Neural progenitor cell (in vitro differentiated cells): ENCODE data around the gene FBXL14. TPM values are rescaled to one million over a fixed set of nuclear protein-coding genes. Genes with fewer than 3 reads are reported as not detected.
A peak's percentile ranks its signal among the peaks of the same experiment; 100 is the strongest.

Source experiments
- DNase-seq: peaks from one replicate; pipeline ENCODE4 v3.0.0-alpha.2; 2016; ENCODE audit warnings: low spot score
- H2AFZ ChIP-seq: fragments of 200-600 bp; sonication (generic); replicated peaks from 2 replicates; pipeline ENCODE4 v1.6.1; 2016; ENCODE audit warnings: antibody characterized with exemption
- H3F3A ChIP-seq: fragments of 200-600 bp; sonication (generic); 2 replicates; pipeline ENCODE4 v1.6.1; 2016; ENCODE audit warnings: antibody characterized with exemption, low read depth
- H3K27ac ChIP-seq: fragments of 200-600 bp; sonication (generic); 2 replicates; pipeline ENCODE4 v1.5.1; 2016; ENCODE audit warnings: mild to moderate bottlenecking
- H3K27me3 ChIP-seq: fragments of 200-600 bp; sonication (generic); 2 replicates; pipeline ENCODE4 v1.6.1; 2016; ENCODE audit warnings: mild to moderate bottlenecking, moderate library complexity
- H3K36me3 ChIP-seq: fragments of 200-600 bp; sonication (generic); 2 replicates; pipeline ENCODE4 v1.5.1; 2016
- H3K4me1 ChIP-seq: fragments of 200-600 bp; sonication (generic); 2 replicates; pipeline ENCODE4 v1.6.1; 2016; ENCODE audit warnings: mixed run types
- H3K4me2 ChIP-seq: fragments of 200-600 bp; sonication (generic); 2 replicates; pipeline ENCODE4 v1.6.1; 2016
- H3K4me3 ChIP-seq: fragments of 200-600 bp; sonication (generic); 2 replicates; pipeline ENCODE4 v1.5.1; 2016
- H3K79me2 ChIP-seq: fragments of 200-600 bp; sonication (generic); 2 replicates; pipeline ENCODE4 v1.6.1; 2016; ENCODE audit warnings: low read depth
- H3K9ac ChIP-seq: fragments of 200-600 bp; sonication (generic); 2 replicates; pipeline ENCODE4 v1.6.1; 2016
- H3K9me3 ChIP-seq: fragments of 200-600 bp; sonication (generic); 2 replicates; pipeline ENCODE4 v1.5.1; 2016; ENCODE audit warnings: low read depth
- H4K20me1 ChIP-seq: fragments of 200-600 bp; sonication (generic); 2 replicates; pipeline ENCODE4 v1.6.1; 2016; ENCODE audit warnings: low read depth
- H3K27ac Mint-ChIP-seq: 3 replicates; pipeline ENCODE4 v1.8.0; 2021; ENCODE audit warnings: mixed read lengths
- H3K27me3 Mint-ChIP-seq: 2 replicates; pipeline ENCODE4 v1.8.0; 2022; ENCODE audit warnings: low read depth, mild to moderate bottlenecking, inconsistent platforms, moderate library complexity, mixed read lengths; ENCODE audit not compliant: insufficient read depth
- H3K36me3 Mint-ChIP-seq: 3 replicates; pipeline ENCODE4 v1.8.0; 2021; ENCODE audit warnings: mixed read lengths
- H3K4me1 Mint-ChIP-seq: 3 replicates; pipeline ENCODE4 v1.8.0; 2021; ENCODE audit warnings: mixed read lengths
- H3K4me3 Mint-ChIP-seq: 3 replicates; pipeline ENCODE4 v1.8.0; 2021; ENCODE audit warnings: mild to moderate bottlenecking, moderate library complexity, mixed read lengths
- H3K9me3 Mint-ChIP-seq: 3 replicates; pipeline ENCODE4 v1.8.0; 2020; ENCODE audit warnings: mixed read lengths
- EZH2 ChIP-seq: fragments of 200-600 bp; sonication (generic); IDR thresholded peaks from 2 replicates; pipeline ENCODE4 v1.6.1; 2017; ENCODE audit warnings: antibody characterized with exemption, mild to moderate bottlenecking, moderate library complexity
- EZH2phosphoT487 ChIP-seq: fragments of 200-600 bp; sonication (generic); IDR thresholded peaks from 2 replicates; pipeline ENCODE4 v1.6.1; 2017; ENCODE audit warnings: antibody characterized with exemption
- total RNA-seq: library from RNA; depleted of rRNA; stranded (reverse); fragments of >200 nt; gene quantifications from 2 replicates; pipeline ENCODE4 v1.2.3, GENCODE V29; 2015; ENCODE audit warnings: low replicate concordance
- TF ChIP-seq, protein P1 (sequence below): fragments of 200-600 bp; sonication (generic); IDR thresholded peaks from 2 replicates; pipeline ENCODE4 v1.5.1; 2017; ENCODE audit warnings: antibody characterized with exemption, mild to moderate bottlenecking

The FBXL14 gene
- total RNA-seq, 1 donor from 2014 or later = 27.3 TPM

DNA sequence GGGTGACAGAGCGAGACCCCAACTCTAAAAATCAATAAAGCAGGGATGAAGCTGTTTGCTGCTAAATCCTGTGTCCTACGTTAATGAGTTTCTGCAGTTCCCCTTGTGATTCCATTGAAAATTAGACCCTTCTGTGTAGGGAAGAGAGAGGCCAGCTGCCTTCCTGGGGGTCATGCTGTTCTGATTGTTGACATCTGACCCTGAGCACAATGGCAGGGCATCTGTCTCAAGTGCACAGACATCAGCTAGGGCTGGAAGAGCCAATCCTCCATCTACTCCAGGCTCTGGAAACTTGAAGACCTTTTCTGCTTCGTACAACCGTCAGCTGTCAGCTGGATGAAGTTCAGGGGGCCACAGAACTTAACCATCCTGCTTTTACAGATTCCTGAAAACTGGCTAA, 10.1 kb downstream of the FBXL14 start:
- no peak overlapping the region for H3K27ac Mint-ChIP-seq
- H3K9me3 Mint-ChIP-seq = no peaks in the 10 kb centered on the region
- no peak overlapping the region for H3K27ac ChIP-seq
- H3K9me3 ChIP-seq = no peaks in the 10 kb centered on the region
- peaks cover 71% of the 10 kb centered on the region for H3F3A ChIP-seq
- no peak overlapping the region for H3K4me3 ChIP-seq
- peaks cover 73% of the 10 kb centered on the region for H3K79me2 ChIP-seq
- peaks cover 2% of the 10 kb centered on the region for H3K36me3 Mint-ChIP-seq
- peak overlapping the region; percentile 29 for H3K4me2 ChIP-seq
- no peaks in the 10 kb centered on the region for H3K36me3 ChIP-seq
- peak overlapping the region; percentile 68 for H3K4me3 Mint-ChIP-seq
- H2AFZ ChIP-seq = no peak overlapping the region
- H4K20me1 ChIP-seq = peaks cover 58% of the 10 kb centered on the region
- H3K4me1 ChIP-seq = peaks cover 84% of the 10 kb centered on the region
- no peaks in the 10 kb centered on the region for H3K27me3 ChIP-seq
- peak; percentile 53 for DNase-seq
- H3K9ac ChIP-seq = no peak overlapping the region
- TF ChIP-seq, protein P1, sequence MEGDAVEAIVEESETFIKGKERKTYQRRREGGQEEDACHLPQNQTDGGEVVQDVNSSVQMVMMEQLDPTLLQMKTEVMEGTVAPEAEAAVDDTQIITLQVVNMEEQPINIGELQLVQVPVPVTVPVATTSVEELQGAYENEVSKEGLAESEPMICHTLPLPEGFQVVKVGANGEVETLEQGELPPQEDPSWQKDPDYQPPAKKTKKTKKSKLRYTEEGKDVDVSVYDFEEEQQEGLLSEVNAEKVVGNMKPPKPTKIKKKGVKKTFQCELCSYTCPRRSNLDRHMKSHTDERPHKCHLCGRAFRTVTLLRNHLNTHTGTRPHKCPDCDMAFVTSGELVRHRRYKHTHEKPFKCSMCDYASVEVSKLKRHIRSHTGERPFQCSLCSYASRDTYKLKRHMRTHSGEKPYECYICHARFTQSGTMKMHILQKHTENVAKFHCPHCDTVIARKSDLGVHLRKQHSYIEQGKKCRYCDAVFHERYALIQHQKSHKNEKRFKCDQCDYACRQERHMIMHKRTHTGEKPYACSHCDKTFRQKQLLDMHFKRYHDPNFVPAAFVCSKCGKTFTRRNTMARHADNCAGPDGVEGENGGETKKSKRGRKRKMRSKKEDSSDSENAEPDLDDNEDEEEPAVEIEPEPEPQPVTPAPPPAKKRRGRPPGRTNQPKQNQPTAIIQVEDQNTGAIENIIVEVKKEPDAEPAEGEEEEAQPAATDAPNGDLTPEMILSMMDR = no peak
- no peak for TF ChIP-seq EZH2phosphoT487
- no peak for TF ChIP-seq EZH2
- H3K4me1 Mint-ChIP-seq = peaks cover 84% of the 10 kb centered on the region
- peaks cover 6% of the 10 kb centered on the region for H3K27me3 Mint-ChIP-seq

DNA sequence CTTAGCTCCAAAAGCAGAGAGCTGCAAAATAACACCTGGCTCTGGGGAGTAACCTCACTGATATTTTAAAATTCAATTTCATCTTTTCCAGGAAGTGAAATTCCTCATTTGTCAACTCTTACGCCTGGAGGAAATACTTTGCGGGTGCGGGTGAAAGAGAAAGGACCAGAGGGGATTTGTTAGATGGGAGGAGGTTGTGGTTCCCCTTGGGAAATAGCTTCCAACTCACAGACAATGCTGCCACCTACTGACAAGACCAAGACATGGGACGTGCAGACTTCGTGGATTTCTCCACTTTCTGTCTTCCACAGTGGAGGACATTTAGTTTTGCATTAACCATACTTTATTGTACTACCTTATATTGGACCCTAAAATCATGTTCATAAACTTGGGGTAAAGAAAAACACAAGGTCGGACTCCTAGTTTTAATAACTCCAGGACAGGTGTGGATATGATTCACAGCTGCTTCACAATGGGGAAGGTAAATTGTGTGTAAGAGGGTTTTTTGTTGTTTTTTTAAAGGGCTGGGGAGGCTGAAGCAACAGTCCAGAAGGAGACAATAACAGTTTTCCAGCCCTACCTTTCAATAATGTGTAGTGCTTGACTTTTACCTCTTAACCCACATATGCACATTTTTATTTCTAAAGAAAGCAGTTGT, 10.8 kb downstream of the FBXL14 start:
- Mint-ChIP-seq H3K27me3 (peaks cover 6% of the 10 kb centered on the region), H3K36me3 (peaks cover 2% of the 10 kb centered on the region), H3K4me1 (peaks cover 88% of the 10 kb centered on the region), H3K4me3 (peak overlapping the region; percentile 39), H3K27ac (no peak overlapping the region), H3K9me3 (no peaks in the 10 kb centered on the region)
- Histone ChIP-seq H3K4me2 (peak overlapping the region; percentile 75), H3K4me3 (no peak overlapping the region), H3K4me1 (peaks cover 86% of the 10 kb centered on the region), H3K36me3 (no peaks in the 10 kb centered on the region), H3K9ac (no peak overlapping the region), H3K27me3 (no peaks in the 10 kb centered on the region), H3K27ac (no peak overlapping the region), H2AFZ (no peak overlapping the region), H3F3A (peaks cover 74% of the 10 kb centered on the region), H4K20me1 (peaks cover 50% of the 10 kb centered on the region), H3K9me3 (no peaks in the 10 kb centered on the region), H3K79me2 (peaks cover 68% of the 10 kb centered on the region)
- peak; percentile 92 for DNase-seq
- TF ChIP-seq EZH2phosphoT487 (no peak), EZH2 (no peak)
- TF ChIP-seq, protein P1 = peak; percentile 99

DNA sequence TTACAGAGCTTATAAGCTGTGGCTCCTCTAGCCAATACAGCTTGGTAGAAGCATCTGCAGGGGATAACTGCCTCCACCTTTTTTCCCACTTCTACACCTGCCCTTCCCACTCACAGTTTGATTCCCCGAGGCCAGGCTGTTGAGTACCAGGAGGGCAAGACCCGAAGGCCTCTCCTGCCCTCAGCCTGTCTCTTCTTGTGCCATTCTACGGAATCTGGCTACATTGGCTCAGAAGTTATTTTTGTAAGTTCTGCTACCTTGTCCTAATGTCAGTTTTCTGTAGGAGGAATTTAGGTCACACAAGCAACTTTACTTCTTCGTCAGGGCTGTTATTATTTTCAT, 11.7 kb downstream of the FBXL14 start:
- Mint-ChIP-seq H3K36me3 (peaks cover 2% of the 10 kb centered on the region), H3K27me3 (peaks cover 8% of the 10 kb centered on the region), H3K9me3 (no peaks in the 10 kb centered on the region), H3K4me3 (peak overlapping the region; percentile 60), H3K4me1 (peaks cover 88% of the 10 kb centered on the region), H3K27ac (peak overlapping the region; percentile 84)
- Histone ChIP-seq H3K9ac (no peak overlapping the region), H3K36me3 (no peaks in the 10 kb centered on the region), H3K27me3 (no peaks in the 10 kb centered on the region), H3K27ac (peak overlapping the region; percentile 97), H3K4me3 (no peak overlapping the region), H3F3A (peaks cover 74% of the 10 kb centered on the region), H4K20me1 (peaks cover 42% of the 10 kb centered on the region), H3K4me2 (peak overlapping the region; percentile 75), H3K79me2 (peaks cover 69% of the 10 kb centered on the region), H2AFZ (no peak overlapping the region), H3K4me1 (peaks cover 87% of the 10 kb centered on the region), H3K9me3 (no peaks in the 10 kb centered on the region)
- no peak for DNase-seq
- no peak for TF ChIP-seq EZH2phosphoT487
- TF ChIP-seq, protein P1 = no peak
- TF ChIP-seq EZH2 = no peak
